Neural progenitor cell (in vitro differentiated cells): ENCODE measurements around the gene CAMSAP1. TPM values are rescaled to one million over a fixed set of nuclear protein-coding genes. Genes with fewer than 3 reads are reported as not detected.

Source experiments
- DNase-seq: peaks from one replicate; pipeline ENCODE4 v3.0.0-alpha.2; 2016; ENCODE audit warnings: low spot score
- H2AFZ ChIP-seq: fragments of 200-600 bp; sonication (generic); replicated peaks from 2 replicates; pipeline ENCODE4 v1.6.1; 2016; ENCODE audit warnings: antibody characterized with exemption
- H3F3A ChIP-seq: fragments of 200-600 bp; sonication (generic); 2 replicates; pipeline ENCODE4 v1.6.1; 2016; ENCODE audit warnings: antibody characterized with exemption, low read depth
- H3K27ac ChIP-seq: fragments of 200-600 bp; sonication (generic); 2 replicates; pipeline ENCODE4 v1.5.1; 2016; ENCODE audit warnings: mild to moderate bottlenecking
- H3K27me3 ChIP-seq: fragments of 200-600 bp; sonication (generic); 2 replicates; pipeline ENCODE4 v1.6.1; 2016; ENCODE audit warnings: mild to moderate bottlenecking, moderate library complexity
- H3K36me3 ChIP-seq: fragments of 200-600 bp; sonication (generic); 2 replicates; pipeline ENCODE4 v1.5.1; 2016
- H3K4me1 ChIP-seq: fragments of 200-600 bp; sonication (generic); 2 replicates; pipeline ENCODE4 v1.6.1; 2016; ENCODE audit warnings: mixed run types
- H3K4me2 ChIP-seq: fragments of 200-600 bp; sonication (generic); 2 replicates; pipeline ENCODE4 v1.6.1; 2016
- H3K4me3 ChIP-seq: fragments of 200-600 bp; sonication (generic); 2 replicates; pipeline ENCODE4 v1.5.1; 2016
- H3K79me2 ChIP-seq: fragments of 200-600 bp; sonication (generic); 2 replicates; pipeline ENCODE4 v1.6.1; 2016; ENCODE audit warnings: low read depth
- H3K9ac ChIP-seq: fragments of 200-600 bp; sonication (generic); 2 replicates; pipeline ENCODE4 v1.6.1; 2016
- H3K9me3 ChIP-seq: fragments of 200-600 bp; sonication (generic); 2 replicates; pipeline ENCODE4 v1.5.1; 2016; ENCODE audit warnings: low read depth
- H4K20me1 ChIP-seq: fragments of 200-600 bp; sonication (generic); 2 replicates; pipeline ENCODE4 v1.6.1; 2016; ENCODE audit warnings: low read depth
- H3K27ac Mint-ChIP-seq: 3 replicates; pipeline ENCODE4 v1.8.0; 2021; ENCODE audit warnings: mixed read lengths
- H3K27me3 Mint-ChIP-seq: 2 replicates; pipeline ENCODE4 v1.8.0; 2022; ENCODE audit warnings: low read depth, mild to moderate bottlenecking, inconsistent platforms, moderate library complexity, mixed read lengths; ENCODE audit not compliant: insufficient read depth
- H3K36me3 Mint-ChIP-seq: 3 replicates; pipeline ENCODE4 v1.8.0; 2021; ENCODE audit warnings: mixed read lengths
- H3K4me1 Mint-ChIP-seq: 3 replicates; pipeline ENCODE4 v1.8.0; 2021; ENCODE audit warnings: mixed read lengths
- H3K4me3 Mint-ChIP-seq: 3 replicates; pipeline ENCODE4 v1.8.0; 2021; ENCODE audit warnings: mild to moderate bottlenecking, moderate library complexity, mixed read lengths
- H3K9me3 Mint-ChIP-seq: 3 replicates; pipeline ENCODE4 v1.8.0; 2020; ENCODE audit warnings: mixed read lengths
- EZH2 ChIP-seq: fragments of 200-600 bp; sonication (generic); IDR thresholded peaks from 2 replicates; pipeline ENCODE4 v1.6.1; 2017; ENCODE audit warnings: antibody characterized with exemption, mild to moderate bottlenecking, moderate library complexity
- EZH2phosphoT487 ChIP-seq: fragments of 200-600 bp; sonication (generic); IDR thresholded peaks from 2 replicates; pipeline ENCODE4 v1.6.1; 2017; ENCODE audit warnings: antibody characterized with exemption
- total RNA-seq: library from RNA; depleted of rRNA; stranded (reverse); fragments of >200 nt; gene quantifications from 2 replicates; pipeline ENCODE4 v1.2.3, GENCODE V29; 2015; ENCODE audit warnings: low replicate concordance
- TF ChIP-seq, protein P1 (sequence below): fragments of 200-600 bp; sonication (generic); IDR thresholded peaks from 2 replicates; pipeline ENCODE4 v1.5.1; 2017; ENCODE audit warnings: antibody characterized with exemption, mild to moderate bottlenecking

The CAMSAP1 gene
- total RNA-seq, 1 donor from 2014 or later, result 39.3 TPM

DNA sequence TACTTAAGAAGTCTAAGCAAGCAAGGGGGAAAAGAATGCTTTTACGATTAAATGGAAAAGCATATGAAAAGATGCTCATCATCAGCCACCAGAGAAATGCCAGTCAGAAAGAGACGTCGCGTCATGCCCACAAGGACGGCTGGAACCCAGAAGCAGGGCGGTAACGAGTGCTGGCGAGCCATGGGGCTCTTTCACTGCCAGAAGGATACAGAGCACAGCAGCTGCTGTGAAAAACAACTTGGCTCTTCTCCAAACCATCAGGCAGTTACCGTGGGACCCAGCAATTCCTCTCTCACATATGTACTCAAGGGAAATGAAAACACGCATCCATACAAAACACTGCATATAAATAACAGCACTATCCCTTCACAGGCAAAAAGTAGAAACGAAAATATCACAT is 95.5 kb downstream of the CAMSAP1 start:
- Histone ChIP-seq H3K4me2 (no peak overlapping the region), H3K79me2 (no peaks in the 10 kb centered on the region), H3F3A (peaks cover 5% of the 10 kb centered on the region), H3K27me3 (no peaks in the 10 kb centered on the region), H3K36me3 (peaks cover 8% of the 10 kb centered on the region), H3K9me3 (no peaks in the 10 kb centered on the region), H3K9ac (no peak overlapping the region), H3K4me3 (no peak overlapping the region), H4K20me1 (no peaks in the 10 kb centered on the region), H3K27ac (no peak overlapping the region), H2AFZ (no peak overlapping the region), H3K4me1 (no peaks in the 10 kb centered on the region)
- H3K27ac Mint-ChIP-seq, result no peak overlapping the region
- TF ChIP-seq EZH2phosphoT487 (no peak), EZH2 (no peak)
- TF ChIP-seq, protein P1, sequence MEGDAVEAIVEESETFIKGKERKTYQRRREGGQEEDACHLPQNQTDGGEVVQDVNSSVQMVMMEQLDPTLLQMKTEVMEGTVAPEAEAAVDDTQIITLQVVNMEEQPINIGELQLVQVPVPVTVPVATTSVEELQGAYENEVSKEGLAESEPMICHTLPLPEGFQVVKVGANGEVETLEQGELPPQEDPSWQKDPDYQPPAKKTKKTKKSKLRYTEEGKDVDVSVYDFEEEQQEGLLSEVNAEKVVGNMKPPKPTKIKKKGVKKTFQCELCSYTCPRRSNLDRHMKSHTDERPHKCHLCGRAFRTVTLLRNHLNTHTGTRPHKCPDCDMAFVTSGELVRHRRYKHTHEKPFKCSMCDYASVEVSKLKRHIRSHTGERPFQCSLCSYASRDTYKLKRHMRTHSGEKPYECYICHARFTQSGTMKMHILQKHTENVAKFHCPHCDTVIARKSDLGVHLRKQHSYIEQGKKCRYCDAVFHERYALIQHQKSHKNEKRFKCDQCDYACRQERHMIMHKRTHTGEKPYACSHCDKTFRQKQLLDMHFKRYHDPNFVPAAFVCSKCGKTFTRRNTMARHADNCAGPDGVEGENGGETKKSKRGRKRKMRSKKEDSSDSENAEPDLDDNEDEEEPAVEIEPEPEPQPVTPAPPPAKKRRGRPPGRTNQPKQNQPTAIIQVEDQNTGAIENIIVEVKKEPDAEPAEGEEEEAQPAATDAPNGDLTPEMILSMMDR, result no peak
- H3K4me1 Mint-ChIP-seq, result no peaks in the 10 kb centered on the region
- peaks cover 49% of the 10 kb centered on the region for H3K36me3 Mint-ChIP-seq
- no peak for DNase-seq
- H3K4me3 Mint-ChIP-seq, result no peak overlapping the region
- no peaks in the 10 kb centered on the region for H3K9me3 Mint-ChIP-seq
- no peaks in the 10 kb centered on the region for H3K27me3 Mint-ChIP-seq

DNA sequence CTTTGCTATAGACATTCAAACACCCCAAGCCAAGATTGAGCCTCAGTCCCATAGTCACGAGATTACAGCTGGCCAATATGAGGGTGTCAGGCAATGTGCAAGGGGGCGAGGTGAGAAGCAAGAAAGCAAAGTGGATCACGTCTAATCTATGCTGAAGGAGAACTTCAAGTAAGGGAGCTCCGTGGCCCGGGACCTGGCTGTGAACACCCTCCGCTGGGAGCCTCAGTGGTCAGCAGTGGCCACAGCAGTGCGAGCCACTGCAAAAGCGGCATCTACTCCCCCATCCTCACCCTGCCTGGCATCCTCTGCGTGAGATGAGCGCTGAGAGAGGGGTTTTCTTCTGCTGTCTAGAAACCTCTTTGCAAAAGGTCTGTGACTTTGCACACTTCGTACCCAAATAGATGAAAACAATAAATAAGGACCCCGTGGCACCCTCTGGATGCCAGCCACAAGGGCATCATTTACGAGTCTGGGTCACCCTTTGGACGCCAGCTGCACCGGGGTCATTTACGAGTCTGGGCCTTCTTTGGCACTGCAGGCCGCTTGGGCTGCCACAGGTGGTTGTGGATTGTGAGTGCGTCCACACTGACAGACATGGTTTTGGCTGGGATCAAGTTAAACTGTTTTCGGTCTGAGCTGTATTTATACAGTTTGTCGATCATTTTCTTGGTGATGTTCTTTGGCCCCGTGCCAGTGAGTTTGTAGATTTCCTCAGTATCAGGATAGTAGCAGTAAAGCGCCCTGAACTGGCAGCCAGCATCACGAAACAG is 96.4 kb downstream of the CAMSAP1 start:
- Mint-ChIP-seq H3K9me3 (no peaks in the 10 kb centered on the region), H3K4me1 (peaks cover under 1% of the 10 kb centered on the region), H3K4me3 (no peak overlapping the region), H3K36me3 (peaks cover 47% of the 10 kb centered on the region), H3K27me3 (no peaks in the 10 kb centered on the region), H3K27ac (no peak overlapping the region)
- DNase-seq, result no peak
- Histone ChIP-seq H3K4me2 (no peak overlapping the region), H3K4me1 (no peaks in the 10 kb centered on the region), H3K9ac (no peak overlapping the region), H3K4me3 (no peak overlapping the region), H2AFZ (no peak overlapping the region), H3K27me3 (no peaks in the 10 kb centered on the region), H3K27ac (no peak overlapping the region), H3K36me3 (peaks cover 8% of the 10 kb centered on the region), H3K79me2 (no peaks in the 10 kb centered on the region), H3F3A (peaks cover 5% of the 10 kb centered on the region), H4K20me1 (no peaks in the 10 kb centered on the region), H3K9me3 (no peaks in the 10 kb centered on the region)
- TF ChIP-seq EZH2phosphoT487, result no peak
- TF ChIP-seq, protein P1, result no peak
- no peak for TF ChIP-seq EZH2

DNA sequence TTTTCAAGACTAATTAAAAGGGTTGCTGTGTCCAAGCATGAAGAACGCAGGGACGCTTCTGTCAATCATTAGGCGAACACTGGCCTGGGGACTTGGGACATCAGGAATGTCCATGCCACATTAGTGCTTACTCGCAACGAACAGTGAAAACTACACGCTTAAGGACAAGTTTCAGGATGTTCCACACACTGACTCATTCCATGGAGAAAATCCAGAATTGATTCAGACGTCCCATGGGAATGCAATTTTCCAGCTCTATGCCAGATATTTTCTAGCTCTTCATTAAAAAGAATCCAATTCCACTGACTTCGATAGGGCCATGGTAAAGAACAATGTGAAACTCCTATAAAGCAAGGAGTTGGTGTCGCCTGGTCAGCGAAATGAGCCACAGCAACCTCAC is 98.2 kb downstream of the CAMSAP1 start:
- peaks cover 5% of the 10 kb centered on the region for H3F3A ChIP-seq
- H3K4me2 ChIP-seq, result no peak overlapping the region
- Mint-ChIP-seq H3K27ac (no peak overlapping the region), H3K9me3 (no peaks in the 10 kb centered on the region), H3K36me3 (peaks cover 34% of the 10 kb centered on the region), H3K4me1 (peaks cover 2% of the 10 kb centered on the region), H3K27me3 (no peaks in the 10 kb centered on the region), H3K4me3 (no peak overlapping the region)
- H2AFZ ChIP-seq, result no peak overlapping the region
- H3K27me3 ChIP-seq, result no peaks in the 10 kb centered on the region
- no peak for TF ChIP-seq EZH2phosphoT487
- H3K4me1 ChIP-seq, result no peaks in the 10 kb centered on the region
- no peaks in the 10 kb centered on the region for H3K79me2 ChIP-seq
- no peaks in the 10 kb centered on the region for H3K9me3 ChIP-seq
- no peak overlapping the region for H3K27ac ChIP-seq
- peaks cover 3% of the 10 kb centered on the region for H3K36me3 ChIP-seq
- H4K20me1 ChIP-seq, result no peaks in the 10 kb centered on the region
- DNase-seq, result no peak
- H3K9ac ChIP-seq, result no peak overlapping the region
- no peak overlapping the region for H3K4me3 ChIP-seq

DNA sequence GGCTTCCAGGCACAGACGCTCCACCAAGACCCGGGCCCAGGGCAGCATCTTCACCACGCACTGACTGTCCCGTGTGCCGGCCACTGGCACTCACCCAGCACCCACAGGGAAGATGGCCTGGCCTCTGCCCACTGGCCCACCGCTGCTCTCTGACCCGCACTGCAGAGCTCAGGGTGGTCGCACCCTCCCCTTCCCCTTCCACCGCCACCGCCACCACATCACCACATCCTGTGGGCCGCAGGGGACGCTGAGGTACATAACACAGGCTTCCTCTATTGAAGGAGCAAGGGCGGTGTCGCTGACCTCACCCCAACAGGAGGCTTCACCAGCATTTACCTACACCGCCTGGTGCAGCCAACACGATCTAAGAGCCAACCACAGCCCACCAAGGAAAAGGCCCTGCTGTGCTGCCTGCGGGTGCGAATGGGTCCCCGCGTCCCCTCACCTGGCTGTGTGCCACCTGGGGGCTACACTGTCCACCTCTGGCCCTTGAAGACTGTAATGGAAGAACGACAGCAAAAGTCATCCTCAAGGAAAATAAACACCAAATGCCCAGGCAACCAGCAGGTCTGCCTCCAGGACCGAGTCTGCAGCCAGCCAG is 101.8 kb downstream of the CAMSAP1 start:
- Mint-ChIP-seq H3K27ac (no peak overlapping the region), H3K4me1 (peaks cover 7% of the 10 kb centered on the region), H3K9me3 (no peaks in the 10 kb centered on the region), H3K27me3 (no peaks in the 10 kb centered on the region), H3K4me3 (no peak overlapping the region), H3K36me3 (peaks cover 10% of the 10 kb centered on the region)
- Histone ChIP-seq H3K36me3 (no peaks in the 10 kb centered on the region), H3K27ac (no peak overlapping the region), H2AFZ (no peak overlapping the region), H3F3A (peaks cover 5% of the 10 kb centered on the region), H3K4me3 (no peak overlapping the region), H4K20me1 (no peaks in the 10 kb centered on the region), H3K79me2 (no peaks in the 10 kb centered on the region), H3K27me3 (no peaks in the 10 kb centered on the region), H3K4me1 (peaks cover 8% of the 10 kb centered on the region), H3K9ac (no peak overlapping the region), H3K4me2 (no peak overlapping the region), H3K9me3 (no peaks in the 10 kb centered on the region)
- DNase-seq, result no peak
- TF ChIP-seq EZH2phosphoT487 (no peak), EZH2 (no peak)
- TF ChIP-seq, protein P1, result no peak
